ENCODE data around the gene SF3B3.

Gene SF3B3

DNA sequence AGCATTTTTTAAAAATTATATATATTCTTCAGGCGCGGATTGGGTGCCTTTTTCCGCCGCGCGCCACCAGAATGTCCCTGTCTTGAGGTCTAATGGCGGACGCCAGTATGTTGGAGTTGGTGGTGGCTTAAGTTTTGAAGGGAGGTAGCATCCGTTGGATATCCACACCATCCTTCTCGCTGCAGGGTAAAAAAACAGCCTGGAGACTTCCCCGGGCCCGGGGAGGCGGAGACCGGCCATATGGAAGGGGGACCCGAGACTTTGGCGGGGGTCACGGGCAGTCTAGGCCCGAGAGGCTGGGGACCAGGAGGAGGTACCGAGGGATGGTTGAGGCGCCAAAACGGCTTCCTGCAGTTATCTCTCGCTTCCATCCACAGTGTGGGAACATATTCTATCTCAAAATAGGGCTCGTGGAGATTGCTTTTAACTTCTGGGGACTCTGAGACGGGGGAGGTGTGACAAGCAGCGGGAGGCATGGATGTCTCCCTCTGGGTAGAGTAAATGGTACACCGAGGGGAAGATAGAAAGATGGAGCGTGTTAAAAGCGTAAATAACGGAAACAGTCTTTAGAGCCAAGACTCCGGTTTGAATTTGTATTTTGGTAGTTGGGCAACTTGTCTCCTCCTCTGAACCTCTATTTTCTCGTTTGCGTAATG is at the start of gene SF3B3:
TSS of gene SF3B3 (plus strand) at position 74 of the 656 bp plus-strand sequence. CDS start 2,841 bp downstream, outside the sequence.
- Histone ChIP-seq H3K4me3 (ENCODE audit: low read length in 2 of 2) (peak within 1 kb of the TSS; percentile 97 to 100), H3K4me1 (ENCODE audit: control insufficient read depth in 2 of 2, insufficient read depth in 2 of 2, low read length in 2 of 2) (peaks cover 10 to 20% of the 10 kb centered on the region in 2 donors), H3K36me3 (ENCODE audit: control insufficient read depth in 2 of 2, insufficient read depth in 2 of 2, low read length in 2 of 2) (peaks cover 15 to 17% of the 10 kb centered on the region in 2 donors), H3K9ac (ENCODE audit: low read depth in 1 of 2, low read length in 2 of 2) (peak within 1 kb of the TSS; percentile 85 to 97), H3K27ac (ENCODE audit: low read depth in 2 of 2, low read length in 2 of 2) (peak within 1 kb of the TSS; percentile 59 to 85), H3K9me3 (ENCODE audit: control insufficient read depth in 2 of 2, low read length in 2 of 2) (no peaks in the 10 kb centered on the region), H3K27me3 (ENCODE audit: control insufficient read depth in 2 of 2, insufficient read depth in 2 of 2, low read length in 2 of 2) (no peaks in the 10 kb centered on the region)

DNA sequence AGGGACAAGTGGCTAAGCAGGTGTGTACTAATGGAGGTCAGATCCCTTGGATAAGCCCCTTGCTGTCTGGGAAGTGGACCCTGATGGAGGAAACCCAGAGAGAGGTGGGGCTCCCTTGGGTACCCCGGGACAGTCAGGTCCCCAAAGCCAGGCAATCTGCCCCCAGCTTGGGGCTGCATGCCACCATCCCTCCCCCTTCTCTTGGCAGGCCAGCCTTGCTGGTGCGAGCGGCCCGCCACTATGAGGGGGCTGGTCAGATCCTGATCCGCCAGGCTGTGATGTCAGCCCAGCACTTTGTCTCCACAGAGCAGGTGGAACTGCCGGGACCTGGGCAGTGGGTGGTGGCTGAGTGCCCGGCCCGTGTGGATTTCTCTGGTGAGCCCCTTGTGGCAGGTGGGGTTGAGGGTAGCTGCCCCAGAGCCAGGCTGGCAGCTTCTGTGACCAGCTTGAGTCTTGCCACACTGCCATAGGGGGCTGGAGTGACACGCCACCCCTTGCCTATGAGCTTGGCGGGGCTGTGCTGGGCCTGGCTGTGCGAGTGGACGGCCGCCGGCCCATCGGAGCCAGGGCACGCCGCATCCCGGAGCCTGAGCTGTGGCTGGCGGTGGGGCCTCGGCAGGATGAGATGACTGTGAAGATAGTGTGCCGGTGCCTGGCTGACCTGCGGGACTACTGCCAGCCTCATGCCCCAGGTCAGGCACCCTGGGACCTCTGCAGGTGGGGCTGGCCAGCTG is 49.1 kb upstream of the SF3B3 start:
- no peaks in the 10 kb centered on the region for H3K4me1 ChIP-seq (ENCODE audit: control insufficient read depth in 2 of 2, insufficient read depth in 2 of 2, low read length in 2 of 2)
- H3K4me3 ChIP-seq (ENCODE audit: low read length in 2 of 2) = no peak overlapping the region
- H3K36me3 ChIP-seq (ENCODE audit: control insufficient read depth in 2 of 2, insufficient read depth in 2 of 2, low read length in 2 of 2) = peaks cover 9 to 52% of the 10 kb centered on the region in 2 donors
- H3K9me3 ChIP-seq (ENCODE audit: control insufficient read depth in 2 of 2, low read length in 2 of 2) = no peaks in the 10 kb centered on the region
- H3K9ac ChIP-seq (ENCODE audit: low read depth in 1 of 2, low read length in 2 of 2) = no peak overlapping the region
- H3K27ac ChIP-seq (ENCODE audit: low read depth in 2 of 2, low read length in 2 of 2) = no peak overlapping the region
- H3K27me3 ChIP-seq (ENCODE audit: control insufficient read depth in 2 of 2, insufficient read depth in 2 of 2, low read length in 2 of 2) = no peaks in the 10 kb centered on the region

DNA sequence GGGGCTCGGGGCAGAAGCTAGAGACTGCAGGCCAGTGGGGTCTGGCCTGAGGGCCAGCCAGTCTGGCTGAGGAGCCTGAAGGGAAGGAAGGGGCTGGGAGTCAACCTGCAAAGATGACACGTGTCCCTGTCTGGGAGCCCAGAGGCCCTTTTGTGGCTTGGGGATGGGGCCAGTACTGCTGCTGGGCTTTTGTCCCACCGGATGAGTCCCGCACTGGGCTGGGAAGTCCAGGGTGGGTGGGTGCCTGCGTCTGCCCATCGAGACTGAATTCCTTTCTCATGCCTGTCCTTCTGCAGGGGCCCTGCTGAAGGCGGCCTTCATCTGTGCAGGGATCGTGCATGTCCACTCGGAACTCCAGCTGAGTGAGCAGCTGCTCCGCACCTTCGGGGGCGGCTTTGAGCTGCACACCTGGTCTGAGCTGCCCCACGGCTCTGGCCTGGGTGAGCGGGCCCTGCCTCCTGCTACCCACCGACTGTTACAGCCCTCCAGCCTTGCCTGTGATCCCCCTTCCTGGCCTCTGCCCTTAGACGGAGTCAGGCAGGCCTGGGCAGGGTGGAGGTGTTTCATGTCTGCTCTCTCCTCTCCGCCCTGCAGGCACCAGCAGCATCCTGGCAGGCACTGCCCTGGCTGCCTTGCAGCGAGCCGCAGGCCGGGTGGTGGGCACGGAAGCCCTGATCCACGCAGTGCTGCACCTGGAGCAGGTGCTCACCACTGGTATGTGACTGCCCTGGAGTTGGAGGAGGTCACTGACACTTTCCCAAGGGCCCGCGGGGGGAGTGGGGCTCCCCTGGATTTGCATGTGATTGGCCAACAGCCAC is 48.4 kb upstream of the SF3B3 start:
- Histone ChIP-seq H3K9ac (ENCODE audit: low read depth in 1 of 2, low read length in 2 of 2) (no peak overlapping the region), H3K4me1 (ENCODE audit: control insufficient read depth in 2 of 2, insufficient read depth in 2 of 2, low read length in 2 of 2) (no peaks in the 10 kb centered on the region), H3K27ac (ENCODE audit: low read depth in 2 of 2, low read length in 2 of 2) (no peak overlapping the region), H3K36me3 (ENCODE audit: control insufficient read depth in 2 of 2, insufficient read depth in 2 of 2, low read length in 2 of 2) (peaks cover 17 to 57% of the 10 kb centered on the region in 2 donors), H3K27me3 (ENCODE audit: control insufficient read depth in 2 of 2, insufficient read depth in 2 of 2, low read length in 2 of 2) (no peaks in the 10 kb centered on the region), H3K9me3 (ENCODE audit: control insufficient read depth in 2 of 2, low read length in 2 of 2) (no peaks in the 10 kb centered on the region), H3K4me3 (ENCODE audit: low read length in 2 of 2) (no peak overlapping the region)

DNA sequence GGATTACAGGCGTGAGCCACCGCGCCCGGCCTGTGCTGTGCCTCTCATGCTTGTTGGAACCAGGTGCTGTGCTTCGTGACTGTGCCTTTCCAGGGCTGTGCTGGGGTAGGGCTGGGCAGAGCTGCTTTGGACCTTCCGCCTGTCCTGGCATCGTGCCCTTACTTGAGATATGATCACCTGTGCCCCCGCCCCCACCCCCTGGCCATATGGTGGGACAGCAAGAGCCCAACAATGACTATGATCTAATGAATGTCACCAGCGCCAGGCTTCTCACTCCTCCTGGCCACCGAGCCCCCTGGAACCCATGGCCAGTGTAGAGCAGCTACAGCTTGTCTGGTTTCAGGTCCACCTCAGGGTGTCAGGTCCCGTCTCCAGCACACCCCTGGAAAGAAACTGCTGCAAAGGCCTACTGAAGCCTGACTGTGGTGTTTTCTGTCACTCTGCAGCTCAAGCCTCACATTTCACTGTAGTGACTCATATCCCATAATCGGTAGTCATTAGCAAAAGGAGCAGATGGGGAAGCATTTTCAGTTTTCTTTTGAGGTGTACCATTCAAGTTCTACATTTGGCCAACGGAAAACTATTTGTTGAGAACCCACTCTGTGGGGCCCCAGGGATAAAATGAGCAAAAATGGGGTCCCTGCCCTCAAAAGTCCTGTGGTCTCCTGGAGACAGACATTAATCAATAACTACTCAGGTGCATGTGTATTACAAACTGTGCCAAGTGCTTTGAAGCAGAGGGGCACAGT is 47.2 kb upstream of the SF3B3 start:
- Histone ChIP-seq H3K36me3 (ENCODE audit: control insufficient read depth in 2 of 2, insufficient read depth in 2 of 2, low read length in 2 of 2) (peaks cover 27 to 63% of the 10 kb centered on the region in 2 donors), H3K9ac (ENCODE audit: low read depth in 1 of 2, low read length in 2 of 2) (no peak overlapping the region), H3K4me1 (ENCODE audit: control insufficient read depth in 2 of 2, insufficient read depth in 2 of 2, low read length in 2 of 2) (no peaks in the 10 kb centered on the region), H3K27ac (ENCODE audit: low read depth in 2 of 2, low read length in 2 of 2) (peak overlapping the region; percentile 6 to 23), H3K27me3 (ENCODE audit: control insufficient read depth in 2 of 2, insufficient read depth in 2 of 2, low read length in 2 of 2) (no peaks in the 10 kb centered on the region), H3K4me3 (ENCODE audit: low read length in 2 of 2) (no peak overlapping the region), H3K9me3 (ENCODE audit: control insufficient read depth in 2 of 2, low read length in 2 of 2) (no peaks in the 10 kb centered on the region)

DNA sequence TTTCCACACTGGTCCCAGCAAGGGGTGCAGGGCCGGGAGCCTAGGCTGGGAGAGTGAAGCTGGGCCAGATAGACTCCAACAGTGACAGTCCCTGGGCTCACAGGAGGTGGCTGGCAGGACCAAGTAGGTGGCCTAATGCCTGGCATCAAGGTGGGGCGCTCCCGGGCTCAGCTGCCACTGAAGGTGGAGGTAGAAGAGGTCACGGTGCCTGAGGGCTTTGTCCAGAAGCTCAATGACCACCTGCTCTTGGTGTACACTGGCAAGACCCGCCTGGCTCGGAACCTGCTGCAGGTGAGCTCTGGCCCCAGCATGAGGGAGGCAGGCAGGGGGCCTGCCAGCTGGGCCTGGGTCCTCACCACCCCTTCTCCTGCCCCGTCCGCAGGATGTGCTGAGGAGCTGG is 45.4 kb upstream of the SF3B3 start:
- Histone ChIP-seq H3K27me3 (ENCODE audit: control insufficient read depth in 2 of 2, insufficient read depth in 2 of 2, low read length in 2 of 2) (no peaks in the 10 kb centered on the region), H3K9ac (ENCODE audit: low read depth in 1 of 2, low read length in 2 of 2) (no peak overlapping the region), H3K27ac (ENCODE audit: low read depth in 2 of 2, low read length in 2 of 2) (no peak overlapping the region), H3K4me3 (ENCODE audit: low read length in 2 of 2) (no peak overlapping the region), H3K4me1 (ENCODE audit: control insufficient read depth in 2 of 2, insufficient read depth in 2 of 2, low read length in 2 of 2) (no peaks in the 10 kb centered on the region), H3K9me3 (ENCODE audit: control insufficient read depth in 2 of 2, low read length in 2 of 2) (no peaks in the 10 kb centered on the region), H3K36me3 (ENCODE audit: control insufficient read depth in 2 of 2, insufficient read depth in 2 of 2, low read length in 2 of 2) (peaks cover 40 to 77% of the 10 kb centered on the region in 2 donors)

DNA sequence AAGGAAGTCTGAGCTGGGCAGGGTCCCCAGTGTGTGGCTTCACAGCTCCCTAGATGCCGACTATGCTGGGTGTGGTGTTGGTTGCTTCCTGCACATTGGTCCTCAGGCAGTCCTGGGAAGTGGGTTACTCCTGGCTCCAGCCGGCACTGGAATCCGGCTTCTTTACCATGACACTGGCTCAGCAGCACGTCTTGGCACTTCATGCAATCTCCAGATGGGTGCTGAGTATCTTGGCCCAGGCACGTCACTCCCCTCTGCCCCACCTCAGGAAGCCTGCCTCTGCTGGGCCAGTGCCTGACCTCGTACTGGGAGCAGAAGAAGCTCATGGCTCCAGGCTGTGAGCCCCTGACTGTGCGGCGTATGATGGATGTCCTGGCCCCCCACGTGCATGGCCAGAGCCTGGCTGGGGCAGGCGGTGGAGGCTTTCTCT is 44.7 kb upstream of the SF3B3 start:
- Histone ChIP-seq H3K27ac (ENCODE audit: low read depth in 2 of 2, low read length in 2 of 2) (no peak overlapping the region), H3K9ac (ENCODE audit: low read depth in 1 of 2, low read length in 2 of 2) (no peak overlapping the region), H3K36me3 (ENCODE audit: control insufficient read depth in 2 of 2, insufficient read depth in 2 of 2, low read length in 2 of 2) (peaks cover 46 to 78% of the 10 kb centered on the region in 2 donors)

DNA sequence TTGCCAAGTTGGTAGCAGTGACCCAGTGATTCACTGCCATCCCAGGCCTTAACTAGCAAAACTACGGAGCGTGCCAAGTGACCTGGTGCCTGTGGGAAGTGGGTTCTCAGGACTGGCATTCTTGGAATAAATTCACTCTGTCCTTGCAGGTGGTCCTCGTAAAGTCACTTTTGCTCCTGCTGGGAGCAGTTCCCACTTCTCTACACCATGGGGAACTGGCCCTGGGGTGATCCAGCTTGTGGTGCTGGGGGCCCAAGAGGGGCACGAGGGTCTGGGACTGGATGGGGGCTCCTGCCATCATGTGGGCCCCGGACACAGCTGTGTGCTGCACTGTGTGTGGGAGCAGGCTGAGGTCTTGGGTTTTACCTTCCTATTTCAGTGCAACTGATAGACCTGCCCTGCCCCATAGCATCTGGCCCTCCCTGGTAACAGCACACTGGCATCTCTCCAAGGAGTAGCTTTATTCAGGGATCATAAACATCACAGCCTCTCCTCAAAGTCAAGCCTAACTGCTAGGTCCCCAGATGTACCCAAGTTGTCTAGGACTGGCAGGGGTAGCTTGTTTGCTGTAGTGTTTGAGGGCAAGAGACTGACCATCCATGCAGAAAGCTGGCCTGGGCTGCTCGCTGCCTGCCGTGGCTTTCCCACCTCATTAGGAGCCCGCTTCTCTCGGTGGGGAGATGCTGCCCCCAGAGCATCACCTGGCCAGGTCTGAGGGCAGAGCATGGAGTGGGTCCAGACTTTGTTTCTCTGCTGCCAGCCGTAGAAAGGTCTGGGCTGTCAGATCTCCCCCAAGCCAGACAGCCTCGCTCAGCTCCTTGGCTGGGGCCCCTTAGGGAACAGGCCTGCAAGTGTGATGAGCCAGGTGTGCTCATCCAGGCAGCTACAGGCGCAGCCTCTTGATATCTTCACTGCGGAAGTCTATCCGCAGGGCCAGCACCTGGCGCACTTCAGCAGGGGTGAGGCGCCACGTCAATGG is 43.2 kb upstream of the SF3B3 start:
- no peak overlapping the region for H3K4me3 ChIP-seq (ENCODE audit: low read length in 2 of 2)
- no peak overlapping the region for H3K27ac ChIP-seq (ENCODE audit: low read depth in 2 of 2, low read length in 2 of 2)
- no peak overlapping the region for H3K9ac ChIP-seq (ENCODE audit: low read depth in 1 of 2, low read length in 2 of 2)
- H3K4me1 ChIP-seq (ENCODE audit: control insufficient read depth in 2 of 2, insufficient read depth in 2 of 2, low read length in 2 of 2) = no peaks in the 10 kb centered on the region
- H3K27me3 ChIP-seq (ENCODE audit: control insufficient read depth in 2 of 2, insufficient read depth in 2 of 2, low read length in 2 of 2) = no peaks in the 10 kb centered on the region
- no peaks in the 10 kb centered on the region for H3K9me3 ChIP-seq (ENCODE audit: control insufficient read depth in 2 of 2, low read length in 2 of 2)
- peaks cover 51 to 77% of the 10 kb centered on the region in 2 donors for H3K36me3 ChIP-seq (ENCODE audit: control insufficient read depth in 2 of 2, insufficient read depth in 2 of 2, low read length in 2 of 2)

More for the DNA sequence above, 44.7 kb upstream of the SF3B3 start:
- H3K4me3 ChIP-seq (ENCODE audit: low read length in 2 of 2) = no peak overlapping the region
- H3K4me1 ChIP-seq (ENCODE audit: control insufficient read depth in 2 of 2, insufficient read depth in 2 of 2, low read length in 2 of 2) = no peaks in the 10 kb centered on the region
- no peaks in the 10 kb centered on the region for H3K9me3 ChIP-seq (ENCODE audit: control insufficient read depth in 2 of 2, low read length in 2 of 2)
- no peaks in the 10 kb centered on the region for H3K27me3 ChIP-seq (ENCODE audit: control insufficient read depth in 2 of 2, insufficient read depth in 2 of 2, low read length in 2 of 2)

DNA sequence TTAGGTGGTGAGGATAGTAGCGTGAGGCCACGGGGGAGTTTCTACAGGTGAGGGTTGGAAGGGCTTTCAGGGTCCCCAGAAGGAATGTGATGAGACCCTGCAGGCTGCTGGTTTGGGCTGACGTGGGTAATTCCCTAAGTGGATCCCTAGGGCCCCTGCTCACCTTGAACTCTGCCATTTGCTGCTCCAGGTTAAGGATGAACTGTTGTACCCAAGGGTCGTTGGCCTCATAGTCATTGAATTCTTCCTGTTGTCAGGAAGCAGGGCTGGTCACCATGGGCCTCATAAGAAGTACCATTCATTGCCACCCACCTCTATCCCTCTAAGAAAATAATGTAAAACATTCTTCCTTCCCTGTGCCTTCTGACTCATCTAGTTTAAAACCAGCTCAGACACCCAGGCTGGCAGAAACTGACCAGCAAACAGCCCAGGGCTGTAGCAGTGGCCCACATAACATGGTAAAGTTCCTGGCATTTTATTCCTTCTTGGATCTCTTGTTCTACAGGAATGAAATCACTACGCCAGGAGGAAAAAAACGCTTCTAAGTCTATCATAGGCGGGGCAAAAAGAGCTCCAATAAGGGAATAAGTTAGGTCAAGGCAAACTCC is 41.6 kb upstream of the SF3B3 start:
- Histone ChIP-seq H3K4me3 (ENCODE audit: low read length in 2 of 2) (no peak overlapping the region), H3K9ac (ENCODE audit: low read depth in 1 of 2, low read length in 2 of 2) (no peak overlapping the region), H3K27me3 (ENCODE audit: control insufficient read depth in 2 of 2, insufficient read depth in 2 of 2, low read length in 2 of 2) (no peaks in the 10 kb centered on the region), H3K36me3 (ENCODE audit: control insufficient read depth in 2 of 2, insufficient read depth in 2 of 2, low read length in 2 of 2) (peaks cover 56 to 73% of the 10 kb centered on the region in 2 donors), H3K4me1 (ENCODE audit: control insufficient read depth in 2 of 2, insufficient read depth in 2 of 2, low read length in 2 of 2) (no peaks in the 10 kb centered on the region), H3K9me3 (ENCODE audit: control insufficient read depth in 2 of 2, low read length in 2 of 2) (no peaks in the 10 kb centered on the region), H3K27ac (ENCODE audit: low read depth in 2 of 2, low read length in 2 of 2) (no peak overlapping the region)

Data from mucosa of rectum (tissue), 2 donors.